ENCODE data around the gene MFSD2A. TPM values are rescaled to one million over a fixed set of nuclear protein-coding genes. Genes with fewer than 3 reads are reported as not detected.
A peak's percentile ranks its signal among the peaks of the same experiment; 100 is the strongest.

Gene MFSD2A
- total and polyA plus RNA-seq, 10 of the 15 experiments (the other 5 are each of a cell fraction or from before 2014, with no cell fraction given): 0.84 to 30.1 (median 15.2) TPM

- TF ChIP-seq CBX3 (IDR thresholded peaks at IDR 0.05; ENCODE audit: borderline replicate concordance, low read depth) (no peak), CREM (IDR thresholded peaks at IDR 0.05; ENCODE audit: low read depth) (peak; percentile 15; the same call in 1 of the 2 replicates), STAT3 (IDR thresholded peaks at IDR 0.05; ENCODE audit: low read depth, low read length) (no peak), YY1 (IDR thresholded peaks at IDR 0.05; ENCODE audit: low read depth, low read length) (no peak), FOS (IDR thresholded peaks at IDR 0.05; ENCODE audit: borderline replicate concordance, extremely low read depth, insufficient read length) (no peak), TCF7 (IDR thresholded peaks at IDR 0.05; ENCODE audit: borderline replicate concordance) (no peak), ZNF592 (IDR thresholded peaks at IDR 0.05) (no peak), ZZZ3 (IDR thresholded peaks at IDR 0.05; ENCODE audit: control insufficient read depth, insufficient read length, low read depth) (no peak), SPI1 (IDR thresholded peaks at IDR 0.05; ENCODE audit: borderline replicate concordance, insufficient read depth, low read depth, low read length) (peak; percentile 51; the same call in 1 of the 2 replicates), CTCF (IDR thresholded peaks at IDR 0.05 in 2 of 3, conservative IDR thresholded peaks at IDR 0.05 in 1 of 3; ENCODE audit: control insufficient read depth in 2 of 3, extremely low read depth in 1 of 3, insufficient read depth in 1 of 3, low read depth in 3 of 3, low read length in 3 of 3) (0 out of 6 replicates have a peak, but pooled peaks of 1 of the 3 experiments have one; percentile 11), KDM1A (IDR thresholded peaks at IDR 0.05; ENCODE audit: borderline replicate concordance) (no peak), KAT2A (conservative IDR thresholded peaks at IDR 0.05; ENCODE audit: control insufficient read depth, low read depth, low read length) (no peak), ATF7 (IDR thresholded peaks at IDR 0.05; ENCODE audit: low read depth) (peak; percentile 75), SRF (IDR thresholded peaks at IDR 0.05; ENCODE audit: low read depth in 2 of 2, low read length in 2 of 2) (no peak), PAX5 (IDR thresholded peaks at IDR 0.05; ENCODE audit: borderline replicate concordance, low read depth, low read length) (0 out of 2 replicates have a peak, but pooled peaks have one; percentile 35), RCOR1 (conservative IDR thresholded peaks at IDR 0.05; ENCODE audit: low read depth, low read length) (no peak), TBL1XR1 (IDR thresholded peaks at IDR 0.05; ENCODE audit: low read depth, low read length) (no peak), IKZF1 (conservative IDR thresholded peaks at IDR 0.05) (peak; percentile 74)
- TF ChIP-seq, protein P1, sequence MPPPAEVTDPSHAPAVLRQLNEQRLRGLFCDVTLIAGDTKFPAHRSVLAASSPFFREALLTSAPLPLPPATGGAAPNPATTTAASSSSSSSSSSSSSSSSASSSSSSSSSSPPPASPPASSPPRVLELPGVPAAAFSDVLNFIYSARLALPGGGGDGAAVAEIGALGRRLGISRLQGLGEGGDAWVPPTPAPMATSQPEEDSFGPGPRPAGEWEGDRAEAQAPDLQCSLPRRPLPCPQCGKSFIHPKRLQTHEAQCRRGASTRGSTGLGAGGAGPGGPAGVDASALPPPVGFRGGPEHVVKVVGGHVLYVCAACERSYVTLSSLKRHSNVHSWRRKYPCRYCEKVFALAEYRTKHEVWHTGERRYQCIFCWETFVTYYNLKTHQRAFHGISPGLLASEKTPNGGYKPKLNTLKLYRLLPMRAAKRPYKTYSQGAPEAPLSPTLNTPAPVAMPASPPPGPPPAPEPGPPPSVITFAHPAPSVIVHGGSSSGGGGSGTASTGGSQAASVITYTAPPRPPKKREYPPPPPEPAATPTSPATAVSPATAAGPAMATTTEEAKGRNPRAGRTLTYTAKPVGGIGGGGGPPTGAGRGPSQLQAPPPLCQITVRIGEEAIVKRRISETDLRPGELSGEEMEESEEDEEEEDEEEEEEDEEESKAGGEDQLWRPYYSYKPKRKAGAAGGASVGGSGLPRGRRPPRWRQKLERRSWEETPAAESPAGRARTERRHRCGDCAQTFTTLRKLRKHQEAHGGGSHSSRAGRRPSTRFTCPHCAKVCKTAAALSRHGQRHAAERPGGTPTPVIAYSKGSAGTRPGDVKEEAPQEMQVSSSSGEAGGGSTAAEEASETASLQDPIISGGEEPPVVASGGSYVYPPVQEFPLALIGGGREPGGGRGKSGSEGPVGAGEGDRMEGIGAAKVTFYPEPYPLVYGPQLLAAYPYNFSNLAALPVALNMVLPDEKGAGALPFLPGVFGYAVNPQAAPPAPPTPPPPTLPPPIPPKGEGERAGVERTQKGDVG (CRISPR knock-in tag; IDR thresholded peaks at IDR 0.05): no peak
- TF ChIP-seq, protein P2, sequence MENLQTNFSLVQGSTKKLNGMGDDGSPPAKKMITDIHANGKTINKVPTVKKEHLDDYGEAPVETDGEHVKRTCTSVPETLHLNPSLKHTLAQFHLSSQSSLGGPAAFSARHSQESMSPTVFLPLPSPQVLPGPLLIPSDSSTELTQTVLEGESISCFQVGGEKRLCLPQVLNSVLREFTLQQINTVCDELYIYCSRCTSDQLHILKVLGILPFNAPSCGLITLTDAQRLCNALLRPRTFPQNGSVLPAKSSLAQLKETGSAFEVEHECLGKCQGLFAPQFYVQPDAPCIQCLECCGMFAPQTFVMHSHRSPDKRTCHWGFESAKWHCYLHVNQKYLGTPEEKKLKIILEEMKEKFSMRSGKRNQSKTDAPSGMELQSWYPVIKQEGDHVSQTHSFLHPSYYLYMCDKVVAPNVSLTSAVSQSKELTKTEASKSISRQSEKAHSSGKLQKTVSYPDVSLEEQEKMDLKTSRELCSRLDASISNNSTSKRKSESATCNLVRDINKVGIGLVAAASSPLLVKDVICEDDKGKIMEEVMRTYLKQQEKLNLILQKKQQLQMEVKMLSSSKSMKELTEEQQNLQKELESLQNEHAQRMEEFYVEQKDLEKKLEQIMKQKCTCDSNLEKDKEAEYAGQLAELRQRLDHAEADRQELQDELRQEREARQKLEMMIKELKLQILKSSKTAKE (IDR thresholded peaks at IDR 0.05; ENCODE audit: low read depth, poor library complexity, severe bottlenecking): peak; percentile 28
Observed at GRCh38 chr1:39995973-39996393, 41.0 kb downstream of the MFSD2A start (continued).

Measured in GM12878 (cell line).